ENCODE results near the gene DLL3. TPM values are rescaled to one million over a fixed set of nuclear protein-coding genes. Genes with fewer than 3 reads are reported as not detected.
A peak's percentile ranks its signal among the peaks of the same experiment; 100 is the strongest.

DLL3 gene
- polyA plus RNA-seq, 3 donors from 2014 or later, result not detected

DNA sequence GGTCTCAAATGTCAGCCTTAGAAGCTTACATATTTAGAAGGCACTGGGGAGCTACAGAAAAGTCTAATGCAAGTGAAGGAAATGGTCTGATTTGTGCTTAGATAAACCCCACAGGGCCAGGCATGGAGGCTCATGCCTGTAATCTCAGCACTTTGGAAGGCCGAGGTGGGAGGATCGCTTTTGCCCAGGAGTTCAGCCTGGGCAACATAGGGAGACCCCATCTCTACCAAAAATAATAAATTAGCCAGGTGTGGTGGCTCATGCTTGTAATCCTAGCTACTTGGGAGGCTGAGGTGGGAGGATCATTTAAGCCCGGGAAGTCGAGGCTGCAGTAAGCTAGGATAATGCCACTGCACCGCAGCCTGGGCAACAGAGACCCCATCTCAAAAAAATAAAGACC, 2.7 kb upstream of the DLL3 start:
- Mint-ChIP-seq H3K27ac (no peak overlapping the region), H3K9me3 (peaks cover 0 to 3% (median 0%) of the 10 kb centered on the region in 6 donors), H3K4me1 (peaks cover 14 to 20% of the 10 kb centered on the region in 2 donors), H3K27me3 (ENCODE audit: low read depth in 3 of 3) (peaks cover 10 to 32% (median 18%) of the 10 kb centered on the region in 3 donors), H3K4me3 (no peak overlapping the region), H3K36me3 (peaks cover 0 to 2% (median 0%) of the 10 kb centered on the region in 3 donors)
- no peak for DNase-seq

DNA sequence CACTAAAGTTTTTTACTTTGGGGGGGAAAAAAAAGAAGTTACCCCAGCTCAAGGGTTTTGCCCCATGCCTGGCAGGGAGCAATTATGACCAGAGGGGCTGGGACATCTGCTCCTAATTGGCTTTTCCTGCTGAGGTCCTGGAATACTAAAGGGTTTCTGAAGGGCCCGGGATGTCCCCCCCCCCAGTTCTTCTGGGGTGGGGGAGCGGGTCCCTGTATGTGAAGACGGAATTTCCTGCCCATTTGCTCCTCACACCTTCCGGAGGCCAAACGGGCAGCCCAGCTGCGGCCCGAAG, 1.1 kb upstream of the DLL3 start:
- peaks cover 14 to 39% (median 18%) of the 10 kb centered on the region in 3 donors for H3K27me3 Mint-ChIP-seq (ENCODE audit: low read depth in 3 of 3)
- no peak overlapping the region for H3K27ac Mint-ChIP-seq
- peaks cover 14 to 20% of the 10 kb centered on the region in 2 donors for H3K4me1 Mint-ChIP-seq
- no peak overlapping the region for H3K4me3 Mint-ChIP-seq
- peaks cover 0 to 3% (median 0%) of the 10 kb centered on the region in 6 donors for H3K9me3 Mint-ChIP-seq
- no peak for DNase-seq
- H3K36me3 Mint-ChIP-seq, result peaks cover 0 to 2% (median 0%) of the 10 kb centered on the region in 3 donors

DNA sequence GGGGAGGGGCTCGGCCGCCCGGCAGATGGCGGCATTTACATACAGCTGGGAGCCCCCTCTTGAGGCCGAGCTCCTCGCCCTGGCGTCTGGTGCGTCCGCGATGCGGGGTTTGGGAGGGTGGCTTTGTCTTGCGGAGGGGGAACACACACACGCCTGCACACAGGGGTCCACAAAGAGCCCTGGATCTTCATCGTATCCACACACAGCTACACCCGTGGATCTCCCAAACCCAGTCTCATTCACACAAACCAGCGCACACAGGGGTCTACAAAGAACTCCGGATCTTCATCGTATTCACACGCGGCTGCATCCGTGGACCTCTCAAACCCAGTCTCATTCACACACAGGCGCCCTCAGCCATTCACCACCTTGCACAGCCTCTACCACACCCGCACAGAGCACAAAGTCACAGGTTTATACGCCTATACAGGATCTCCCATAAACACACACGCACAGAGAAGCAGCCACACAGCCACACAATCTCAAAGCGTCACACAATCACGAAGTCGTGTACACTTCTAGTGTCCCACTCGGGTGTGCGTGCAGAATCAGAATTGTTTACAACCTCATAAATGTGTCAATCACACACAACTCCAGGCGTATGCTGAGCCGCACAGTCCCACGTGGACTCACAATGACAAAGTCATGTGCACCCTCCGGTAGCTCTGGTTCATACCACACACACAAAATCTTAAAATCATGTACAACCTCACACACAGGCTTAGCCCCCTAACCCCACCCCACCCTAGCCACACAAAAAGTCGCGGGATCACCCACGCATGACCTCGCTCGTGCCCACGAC, 550 bp upstream of the DLL3 start:
- Mint-ChIP-seq H3K4me1 (peaks cover 16 to 21% of the 10 kb centered on the region in 2 donors), H3K9me3 (peaks cover 0 to 3% (median 0%) of the 10 kb centered on the region in 6 donors), H3K27me3 (ENCODE audit: low read depth in 3 of 3) (peaks cover 15 to 40% (median 18%) of the 10 kb centered on the region in 3 donors), H3K4me3 (peak overlapping the region in 4 of 5 donors; percentile 1 to 59 (median 50)), H3K27ac (no peak overlapping the region), H3K36me3 (no peaks in the 10 kb centered on the region)
- peak in 1 of 3 donors; percentile 21 for DNase-seq

DNA sequence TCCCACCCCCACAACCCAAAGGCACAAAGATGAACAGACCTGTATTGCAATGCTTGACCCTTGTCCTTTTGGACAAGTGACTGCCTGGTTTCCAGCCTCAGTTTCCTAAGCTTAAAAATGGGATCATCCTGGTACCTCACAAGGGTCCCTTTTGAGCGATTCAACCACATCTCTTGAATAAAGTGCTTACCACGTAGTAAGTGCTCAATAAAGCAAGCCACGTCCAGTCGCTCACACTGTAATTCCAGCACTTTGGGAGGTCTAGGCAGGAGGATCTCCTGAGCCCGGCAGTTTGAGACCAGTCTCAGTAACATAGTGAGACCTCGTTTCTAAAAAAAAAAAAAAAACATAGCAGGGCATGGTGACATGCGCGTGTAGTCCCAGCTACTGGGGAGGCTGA, 1.2 kb downstream of the DLL3 start:
- Mint-ChIP-seq H3K36me3 (no peaks in the 10 kb centered on the region), H3K4me1 (peaks cover 21 to 26% of the 10 kb centered on the region in 2 donors), H3K9me3 (peaks cover 0 to 3% (median 0%) of the 10 kb centered on the region in 6 donors), H3K27me3 (ENCODE audit: low read depth in 3 of 3) (peaks cover 18 to 45% (median 20%) of the 10 kb centered on the region in 3 donors), H3K27ac (no peak overlapping the region), H3K4me3 (peak overlapping the region in 4 of 5 donors; percentile 27 to 60 (median 31))
- DNase-seq, result no peak

DNA sequence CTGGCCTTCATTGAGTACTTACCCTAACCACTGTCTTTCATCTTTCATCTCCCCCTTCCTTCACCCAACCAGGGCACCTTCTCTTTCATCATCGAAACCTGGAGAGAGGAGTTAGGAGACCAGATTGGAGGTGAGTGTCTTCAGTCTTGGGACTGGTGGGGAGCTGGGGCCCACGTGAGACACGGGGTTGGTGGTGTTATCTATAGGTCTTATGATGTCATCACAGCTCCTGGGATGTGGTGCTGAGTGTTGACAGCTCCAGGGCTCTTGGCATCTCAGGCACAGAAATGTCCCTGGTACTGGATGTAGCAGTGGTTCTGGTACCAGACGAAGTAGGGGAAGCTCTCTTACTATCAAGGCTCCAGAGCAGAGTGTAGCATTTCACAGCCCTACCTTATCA, 1.8 kb downstream of the DLL3 start:
- no peak overlapping the region for H3K27ac Mint-ChIP-seq
- H3K27me3 Mint-ChIP-seq (ENCODE audit: low read depth in 3 of 3), result peaks cover 18 to 47% (median 21%) of the 10 kb centered on the region in 3 donors
- H3K4me3 Mint-ChIP-seq, result no peak overlapping the region
- H3K9me3 Mint-ChIP-seq, result peaks cover 0 to 3% (median 0%) of the 10 kb centered on the region in 6 donors
- H3K36me3 Mint-ChIP-seq, result no peaks in the 10 kb centered on the region
- no peak for DNase-seq
- H3K4me1 Mint-ChIP-seq, result peaks cover 21 to 26% of the 10 kb centered on the region in 2 donors

DNA sequence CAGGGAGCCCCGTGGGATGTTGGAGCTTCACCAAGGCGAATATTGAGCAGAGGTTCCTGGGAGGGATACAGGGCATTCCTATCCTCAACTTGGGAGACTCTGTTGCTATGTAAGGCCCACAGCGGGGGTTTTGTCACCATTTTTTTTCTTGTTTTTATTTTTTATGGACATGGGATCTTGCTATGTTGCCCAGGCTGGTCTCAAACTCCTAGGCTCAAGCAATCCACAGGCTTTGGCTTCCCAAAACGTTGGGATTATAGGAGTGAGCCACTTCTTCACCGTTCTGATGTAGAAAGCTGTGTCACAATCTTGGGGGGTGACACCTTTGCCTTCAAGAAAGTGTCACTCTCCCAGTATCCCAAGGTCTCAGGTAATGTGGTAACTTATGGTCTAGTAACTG, 2.6 kb downstream of the DLL3 start:
- DNase-seq, result no peak
- H3K27me3 Mint-ChIP-seq (ENCODE audit: low read depth in 3 of 3), result peaks cover 18 to 44% (median 20%) of the 10 kb centered on the region in 3 donors
- peaks cover 0 to 3% (median 0%) of the 10 kb centered on the region in 6 donors for H3K9me3 Mint-ChIP-seq
- no peak overlapping the region for H3K4me3 Mint-ChIP-seq
- no peak overlapping the region for H3K27ac Mint-ChIP-seq
- H3K36me3 Mint-ChIP-seq, result no peaks in the 10 kb centered on the region
- peaks cover 24 to 27% of the 10 kb centered on the region in 2 donors for H3K4me1 Mint-ChIP-seq

DNA sequence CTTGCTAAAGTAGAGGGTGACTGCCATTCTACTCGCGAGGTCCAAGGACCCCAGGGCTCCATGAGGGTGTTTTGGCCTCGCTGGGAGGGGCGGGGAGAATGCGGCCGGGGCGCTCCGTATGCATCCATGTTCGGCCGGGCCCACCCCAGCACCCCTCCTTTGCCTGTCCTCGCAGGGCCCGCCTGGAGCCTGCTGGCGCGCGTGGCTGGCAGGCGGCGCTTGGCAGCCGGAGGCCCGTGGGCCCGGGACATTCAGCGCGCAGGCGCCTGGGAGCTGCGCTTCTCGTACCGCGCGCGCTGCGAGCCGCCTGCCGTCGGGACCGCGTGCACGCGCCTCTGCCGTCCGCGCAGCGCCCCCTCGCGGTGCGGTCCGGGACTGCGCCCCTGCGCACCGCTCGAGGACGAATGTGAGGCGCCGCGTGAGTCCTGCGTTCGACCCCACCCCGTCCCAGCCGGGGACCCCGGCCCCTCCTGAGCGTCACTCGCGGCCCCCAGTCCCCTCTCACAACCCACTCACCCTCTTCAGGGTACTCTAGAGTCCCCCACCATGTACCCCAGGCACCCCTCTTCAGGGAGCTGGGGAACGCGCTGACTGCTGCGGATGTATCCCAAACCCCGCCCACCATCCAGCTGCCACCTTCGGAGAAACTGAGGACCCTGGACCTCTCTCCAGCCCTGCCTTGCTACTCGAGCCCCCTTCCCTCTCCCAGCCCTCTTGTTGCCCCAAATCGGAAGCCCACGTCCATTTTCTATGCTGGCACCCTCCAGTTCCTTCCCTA, 4.1 kb downstream of the DLL3 start:
- Mint-ChIP-seq H3K27me3 (ENCODE audit: low read depth in 3 of 3) (peaks cover 21 to 48% (median 27%) of the 10 kb centered on the region in 3 donors), H3K4me1 (peaks cover 31 to 35% of the 10 kb centered on the region in 2 donors), H3K9me3 (peaks cover 0 to 3% (median 0%) of the 10 kb centered on the region in 6 donors), H3K27ac (peak overlapping the region in 1 of 6 donors; percentile 35), H3K4me3 (peak overlapping the region in 2 of 5 donors; percentile 14 to 29), H3K36me3 (no peaks in the 10 kb centered on the region)
- peak; percentile 72 to 80 (median 77) for DNase-seq

DNA sequence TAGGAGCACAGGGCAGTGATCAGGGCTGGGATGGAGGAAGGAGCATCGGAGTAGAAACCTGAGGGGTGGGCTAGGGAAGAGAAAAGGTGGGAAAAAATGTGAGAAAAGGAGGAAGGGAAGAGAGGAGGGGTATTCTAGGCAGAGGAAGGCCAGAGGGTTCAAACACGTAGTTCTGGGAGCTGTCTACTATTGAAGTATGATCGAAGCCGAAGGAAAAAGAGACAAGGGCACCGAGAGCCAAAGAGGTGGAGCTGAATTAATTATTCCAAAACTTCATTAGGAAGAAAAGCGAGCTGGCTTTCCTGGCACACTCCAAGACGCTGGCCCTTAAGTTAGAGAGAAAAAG, 7.8 kb downstream of the DLL3 start:
- Mint-ChIP-seq H3K27ac (peak overlapping the region in 1 of 6 donors; percentile 30), H3K36me3 (no peaks in the 10 kb centered on the region), H3K4me1 (peaks cover 20 to 21% of the 10 kb centered on the region in 2 donors), H3K9me3 (peaks cover 0 to 4% (median 0%) of the 10 kb centered on the region in 6 donors), H3K4me3 (peak overlapping the region in 4 of 5 donors; percentile 62 to 78 (median 70)), H3K27me3 (ENCODE audit: low read depth in 3 of 3) (peaks cover 18 to 30% (median 26%) of the 10 kb centered on the region in 3 donors)
- DNase-seq, result no peak

DNA sequence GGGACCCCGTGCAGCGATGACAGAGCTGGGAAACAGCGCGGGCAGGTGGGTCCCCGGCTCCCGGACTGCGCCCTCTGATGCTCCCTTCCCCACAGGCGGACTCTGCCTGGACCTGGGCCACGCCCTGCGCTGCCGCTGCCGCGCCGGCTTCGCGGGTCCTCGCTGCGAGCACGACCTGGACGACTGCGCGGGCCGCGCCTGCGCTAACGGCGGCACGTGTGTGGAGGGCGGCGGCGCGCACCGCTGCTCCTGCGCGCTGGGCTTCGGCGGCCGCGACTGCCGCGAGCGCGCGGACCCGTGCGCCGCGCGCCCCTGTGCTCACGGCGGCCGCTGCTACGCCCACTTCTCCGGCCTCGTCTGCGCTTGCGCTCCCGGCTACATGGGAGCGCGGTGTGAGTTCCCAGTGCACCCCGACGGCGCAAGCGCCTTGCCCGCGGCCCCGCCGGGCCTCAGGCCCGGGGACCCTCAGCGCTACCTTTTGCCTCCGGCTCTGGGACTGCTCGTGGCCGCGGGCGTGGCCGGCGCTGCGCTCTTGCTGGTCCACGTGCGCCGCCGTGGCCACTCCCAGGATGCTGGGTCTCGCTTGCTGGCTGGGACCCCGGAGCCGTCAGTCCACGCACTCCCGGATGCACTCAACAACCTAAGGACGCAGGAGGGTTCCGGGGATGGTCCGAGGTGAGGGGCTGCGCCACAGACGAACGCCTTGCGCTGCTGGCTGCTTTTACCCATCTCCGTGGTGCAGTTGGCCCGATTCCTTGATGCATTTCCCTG, 8.4 kb downstream of the DLL3 start:
- H3K27ac Mint-ChIP-seq, result no peak overlapping the region
- H3K9me3 Mint-ChIP-seq, result peaks cover 0 to 4% (median 0%) of the 10 kb centered on the region in 6 donors
- peaks cover 18 to 31% (median 26%) of the 10 kb centered on the region in 3 donors for H3K27me3 Mint-ChIP-seq (ENCODE audit: low read depth in 3 of 3)
- peaks cover 20 to 21% of the 10 kb centered on the region in 2 donors for H3K4me1 Mint-ChIP-seq
- no peaks in the 10 kb centered on the region for H3K36me3 Mint-ChIP-seq
- peak overlapping the region; percentile 62 to 78 (median 70) for H3K4me3 Mint-ChIP-seq
- DNase-seq, result peak; percentile 17 to 42 (median 22)

DNA sequence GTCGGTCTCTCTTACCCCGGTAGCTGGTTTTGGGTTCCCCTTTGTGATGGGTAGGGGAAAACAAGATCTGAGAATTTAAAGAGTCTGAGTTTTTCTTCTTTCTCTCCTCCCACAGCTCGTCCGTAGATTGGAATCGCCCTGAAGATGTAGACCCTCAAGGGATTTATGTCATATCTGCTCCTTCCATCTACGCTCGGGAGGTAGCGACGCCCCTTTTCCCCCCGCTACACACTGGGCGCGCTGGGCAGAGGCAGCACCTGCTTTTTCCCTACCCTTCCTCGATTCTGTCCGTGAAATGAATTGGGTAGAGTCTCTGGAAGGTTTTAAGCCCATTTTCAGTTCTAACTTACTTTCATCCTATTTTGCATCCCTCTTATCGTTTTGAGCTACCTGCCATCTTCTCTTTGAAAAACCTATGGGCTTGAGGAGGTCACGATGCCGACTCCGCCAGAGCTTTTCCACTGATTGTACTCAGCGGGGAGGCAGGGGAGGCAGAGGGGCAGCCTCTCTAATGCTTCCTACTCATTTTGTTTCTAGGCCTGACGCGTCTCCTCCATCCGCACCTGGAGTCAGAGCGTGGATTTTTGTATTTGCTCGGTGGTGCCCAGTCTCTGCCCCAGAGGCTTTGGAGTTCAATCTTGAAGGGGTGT, 9.1 kb downstream of the DLL3 start:
- peaks cover 20 to 37% (median 26%) of the 10 kb centered on the region in 3 donors for H3K27me3 Mint-ChIP-seq (ENCODE audit: low read depth in 3 of 3)
- peaks cover 20 to 21% of the 10 kb centered on the region in 2 donors for H3K4me1 Mint-ChIP-seq
- H3K27ac Mint-ChIP-seq, result no peak overlapping the region
- H3K9me3 Mint-ChIP-seq, result peaks cover 0 to 4% (median 0%) of the 10 kb centered on the region in 6 donors
- no peaks in the 10 kb centered on the region for H3K36me3 Mint-ChIP-seq
- no peak for DNase-seq
- peak overlapping the region; percentile 55 to 76 (median 70) for H3K4me3 Mint-ChIP-seq

DNA sequence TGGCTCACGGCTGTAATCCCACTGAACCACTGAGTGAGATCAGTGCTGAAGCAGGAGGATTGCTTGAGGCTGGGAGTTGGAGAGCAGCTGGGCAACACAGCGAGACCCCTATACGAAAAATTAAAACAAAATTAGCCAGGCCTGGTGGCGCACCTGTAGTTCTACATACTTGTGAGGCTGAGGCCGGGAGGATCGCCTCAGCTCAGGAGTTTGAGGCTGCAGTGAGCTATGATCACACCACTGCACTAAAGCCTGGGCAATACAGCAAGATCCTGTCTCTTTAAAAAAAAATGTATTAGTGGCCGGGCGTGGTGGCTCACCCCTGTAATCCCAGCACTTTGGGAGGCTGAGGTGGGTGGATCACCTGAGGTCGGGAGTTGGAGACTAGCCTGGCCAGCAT, 9.9 kb downstream of the DLL3 start:
- no peak for DNase-seq
- H3K27me3 Mint-ChIP-seq (ENCODE audit: low read depth in 3 of 3), result peaks cover 23 to 37% (median 24%) of the 10 kb centered on the region in 3 donors
- H3K36me3 Mint-ChIP-seq, result no peaks in the 10 kb centered on the region
- peaks cover 0 to 4% (median 0%) of the 10 kb centered on the region in 6 donors for H3K9me3 Mint-ChIP-seq
- peak overlapping the region in 1 of 5 donors; percentile 76 for H3K4me3 Mint-ChIP-seq
- peaks cover 14 to 16% of the 10 kb centered on the region in 2 donors for H3K4me1 Mint-ChIP-seq
- H3K27ac Mint-ChIP-seq, result no peak overlapping the region

DNA sequence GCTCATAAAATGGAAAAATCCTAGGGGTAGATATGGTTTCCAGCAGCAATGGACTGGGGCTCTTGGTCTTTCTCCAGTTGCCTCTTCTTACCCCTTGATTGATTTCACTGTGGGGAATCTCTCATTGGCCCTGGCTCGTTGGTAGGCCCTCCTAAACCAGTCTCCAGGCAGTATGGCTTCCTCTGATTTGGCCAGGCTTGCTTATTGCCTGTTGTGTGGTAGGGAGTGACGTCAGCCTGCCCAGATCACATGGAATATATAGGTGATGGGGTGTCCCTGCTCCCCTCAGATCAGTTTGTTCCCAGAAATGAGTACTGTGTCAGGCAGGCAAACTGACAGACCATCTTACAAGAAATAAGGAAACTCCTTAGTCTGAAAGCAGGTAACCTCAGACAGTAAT, 10.5 kb downstream of the DLL3 start:
- no peak for DNase-seq
- no peaks in the 10 kb centered on the region for H3K36me3 Mint-ChIP-seq
- H3K9me3 Mint-ChIP-seq, result peaks cover 0 to 4% (median 0%) of the 10 kb centered on the region in 6 donors
- peaks cover 14 to 16% of the 10 kb centered on the region in 2 donors for H3K4me1 Mint-ChIP-seq
- no peak overlapping the region for H3K27ac Mint-ChIP-seq
- H3K4me3 Mint-ChIP-seq, result no peak overlapping the region
- peaks cover 24 to 40% (median 27%) of the 10 kb centered on the region in 3 donors for H3K27me3 Mint-ChIP-seq (ENCODE audit: low read depth in 3 of 3)

DNA sequence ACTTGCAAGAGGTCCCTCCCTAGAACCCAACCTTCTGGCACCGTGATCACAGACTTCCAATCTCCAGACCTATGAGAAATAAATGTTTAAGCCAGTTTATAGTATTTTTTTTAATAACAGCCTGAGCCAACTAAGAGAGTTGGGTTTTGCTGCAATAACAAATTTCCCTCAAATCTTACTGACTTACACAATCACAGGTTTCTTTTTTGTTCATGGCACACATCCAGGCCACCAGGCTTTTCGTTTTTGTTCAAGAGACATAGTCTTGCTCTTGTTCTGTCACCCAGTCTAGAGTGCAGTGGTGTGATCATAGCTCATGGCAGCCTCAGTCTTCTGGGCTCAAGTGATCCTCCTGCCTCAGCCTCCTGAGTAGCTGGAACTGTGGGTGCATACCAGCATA, 14.2 kb downstream of the DLL3 start:
- H3K36me3 Mint-ChIP-seq, result peaks cover 0 to 5% (median 3%) of the 10 kb centered on the region in 3 donors
- peaks cover 9% of the 10 kb centered on the region in 2 donors for H3K4me1 Mint-ChIP-seq
- peaks cover 0 to 2% (median 0%) of the 10 kb centered on the region in 6 donors for H3K9me3 Mint-ChIP-seq
- H3K4me3 Mint-ChIP-seq, result no peak overlapping the region
- no peak for DNase-seq
- H3K27ac Mint-ChIP-seq, result no peak overlapping the region
- peaks cover 21 to 40% (median 27%) of the 10 kb centered on the region in 3 donors for H3K27me3 Mint-ChIP-seq (ENCODE audit: low read depth in 3 of 3)

All from immature natural killer cell (primary cell).